Activated CD8-positive, alpha-beta memory T cell treated with anti-CD3 and anti-CD28 coated beads for 4 hours (primary cell): ENCODE data around the gene HIF1A.
A peak's percentile ranks its signal among the peaks of the same experiment; 100 is the strongest.
"Not testable (repeated sequence)": the region's sequence is repeated elsewhere in the genome, so short reads cannot be mapped to it uniquely, and the experiment has no call there.

Experiments used
- DNase-seq, 2 donors: peaks; one replicate each; pipeline ENCODE4 v3.0.0-alpha.2; 2020; ENCODE audit warnings: low read depth in 2 of 2

Gene HIF1A

DNA sequence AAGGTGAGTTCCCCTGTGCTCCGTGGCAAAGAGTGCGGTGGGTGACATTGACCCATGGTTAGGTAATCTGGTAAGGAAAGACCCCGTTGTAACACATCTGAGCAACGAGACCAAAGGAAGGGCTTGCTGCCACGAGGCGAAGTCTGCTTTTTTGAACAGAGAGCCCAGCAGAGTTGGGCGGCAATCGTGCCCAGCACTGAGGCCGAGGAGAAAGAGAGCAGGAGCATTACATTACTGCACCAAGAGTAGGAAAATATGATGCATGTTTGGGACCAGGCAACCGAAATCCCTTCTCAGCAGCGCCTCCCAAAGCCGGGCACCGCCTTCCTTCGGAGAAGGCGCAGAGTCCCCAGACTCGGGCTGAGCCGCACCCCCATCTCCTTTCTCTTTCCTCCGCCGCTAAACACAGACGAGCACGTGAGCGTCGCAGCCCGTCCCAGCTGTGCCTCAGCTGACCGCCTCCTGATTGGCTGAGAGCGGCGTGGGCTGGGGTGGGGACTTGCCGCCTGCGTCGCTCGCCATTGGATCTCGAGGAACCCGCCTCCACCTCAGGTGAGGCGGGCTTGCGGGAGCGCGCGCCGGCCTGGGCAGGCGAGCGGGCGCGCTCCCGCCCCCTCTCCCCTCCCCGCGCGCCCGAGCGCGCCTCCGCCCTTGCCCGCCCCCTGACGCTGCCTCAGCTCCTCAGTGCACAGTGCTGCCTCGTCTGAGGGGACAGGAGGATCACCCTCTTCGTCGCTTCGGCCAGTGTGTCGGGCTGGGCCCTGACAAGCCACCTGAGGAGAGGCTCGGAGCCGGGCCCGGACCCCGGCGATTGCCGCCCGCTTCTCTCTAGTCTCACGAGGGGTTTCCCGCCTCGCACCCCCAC lies at the start of gene HIF1A:
TSS of gene HIF1A (plus strand) at position 684 of the 865 bp plus-strand sequence. CDS start 292 bp downstream, outside the sequence.
- peak; percentile 89 to 95 for DNase-seq

- DNase-seq: no peak
Observed at GRCh38 chr14:61646366-61647116, 48.8 kb upstream of the HIF1A start.

- DNase-seq: no peak
Observed at GRCh38 chr14:61647704-61648103, 47.6 kb upstream of the HIF1A start.

GRCh38 chr14:61648377-61648776 lies 46.9 kb upstream of the HIF1A start:
- DNase-seq: no peak

DNA sequence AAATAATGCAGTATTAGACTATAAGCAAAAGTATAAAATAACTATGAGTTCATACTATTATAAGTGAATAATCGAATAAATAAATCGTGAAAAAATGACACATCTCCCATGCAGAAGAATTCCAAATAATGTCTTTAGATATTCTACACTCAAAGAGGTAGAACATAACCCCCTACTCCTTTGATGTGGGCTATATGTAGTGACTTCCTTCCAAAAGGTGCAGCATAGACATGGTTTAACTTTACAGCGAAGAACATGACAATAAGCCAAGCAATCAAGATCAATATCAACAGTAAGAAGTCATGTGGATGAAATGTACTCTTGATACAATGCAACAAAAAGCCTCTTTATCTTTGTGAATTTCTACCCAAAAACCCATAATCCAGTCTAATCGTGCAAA lies 46.0 kb upstream of the HIF1A start:
- no peak for DNase-seq

- no peak for DNase-seq
Observed at GRCh38 chr14:61651355-61651754, 44.0 kb upstream of the HIF1A start.

- DNase-seq: no peak
Observed at GRCh38 chr14:61652526-61653262, 42.6 kb upstream of the HIF1A start.

GRCh38 chr14:61653507-61653906 lies 41.8 kb upstream of the HIF1A start:
- DNase-seq: no peak

DNA sequence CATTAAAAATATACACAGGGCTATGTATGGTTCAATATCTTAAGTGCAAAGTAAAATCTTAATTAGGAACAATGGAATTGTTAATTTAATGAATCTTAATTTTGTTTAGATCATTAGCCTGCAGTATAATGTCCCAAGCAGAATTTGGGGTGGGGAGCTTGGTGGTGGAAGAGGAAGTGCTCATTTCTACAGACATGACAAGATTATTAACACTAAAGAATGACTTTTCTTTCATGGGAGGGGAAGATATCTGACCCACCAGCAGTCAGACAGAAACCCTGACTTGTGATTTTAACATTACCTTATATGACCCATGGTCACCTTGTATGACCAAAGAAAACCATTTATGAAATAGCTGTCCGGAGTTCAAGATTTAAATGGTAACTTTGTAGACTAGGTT lies 41.3 kb upstream of the HIF1A start:
- no peak for DNase-seq

GRCh38 chr14:61655777-61656176 lies 39.5 kb upstream of the HIF1A start:
- DNase-seq: no peak

DNA sequence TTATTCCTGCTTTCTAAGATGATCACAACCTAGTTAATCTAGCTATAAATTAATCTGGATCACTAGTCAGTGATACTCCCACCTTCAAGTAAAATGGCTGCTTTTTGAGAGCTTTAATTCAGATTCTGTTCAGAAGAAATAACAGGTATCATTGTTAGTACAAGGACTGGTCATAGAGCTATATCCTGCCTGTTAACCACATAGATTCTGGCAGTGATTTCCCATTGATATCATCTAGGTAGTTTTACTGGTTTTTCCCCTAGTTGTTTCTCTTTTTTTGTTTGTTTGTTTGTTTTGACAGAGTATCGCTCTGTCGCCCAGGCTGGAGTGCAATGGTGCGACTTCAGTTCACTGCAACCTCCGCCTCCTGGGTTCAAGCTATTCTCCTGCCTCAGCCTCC lies 39.0 kb upstream of the HIF1A start:
- DNase-seq: no peak

DNA sequence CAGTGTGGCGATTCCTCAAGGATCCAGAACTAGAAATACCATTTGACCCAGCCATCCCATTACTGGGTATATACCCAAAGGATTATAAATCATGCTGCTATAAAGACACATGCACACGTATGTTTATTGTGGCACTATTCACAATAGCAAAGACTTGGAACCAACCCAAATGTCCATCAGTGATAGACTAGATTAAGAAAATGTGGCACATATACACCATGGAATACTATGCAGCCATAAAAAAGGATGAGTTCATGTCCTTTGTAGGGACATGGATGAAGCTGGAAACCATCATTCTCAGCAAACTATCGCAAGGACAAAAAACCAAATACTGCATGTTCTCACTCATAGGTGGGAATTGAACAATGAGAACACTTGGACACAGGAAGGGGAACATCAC lies 37.2 kb upstream of the HIF1A start:
- DNase-seq: not testable (repeated sequence)

DNA sequence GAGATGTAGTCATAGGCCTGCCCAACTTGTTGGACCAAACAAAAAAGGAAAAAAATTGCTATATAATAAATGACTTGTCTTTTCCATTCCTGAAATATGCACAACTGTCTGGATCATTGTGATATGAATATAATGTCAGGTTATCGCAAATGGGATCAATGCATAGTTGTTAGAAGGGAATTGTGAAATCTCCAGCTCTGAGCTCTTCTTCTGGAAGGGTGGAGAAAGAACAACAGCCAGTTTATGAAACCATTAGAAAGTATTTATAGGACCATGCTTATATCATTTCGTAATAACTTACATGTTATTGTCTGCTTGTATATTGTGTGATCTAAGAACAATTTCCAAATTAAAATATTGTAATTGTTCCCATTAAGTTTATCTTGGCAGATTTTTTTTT lies 35.7 kb upstream of the HIF1A start:
- no peak for DNase-seq

DNA sequence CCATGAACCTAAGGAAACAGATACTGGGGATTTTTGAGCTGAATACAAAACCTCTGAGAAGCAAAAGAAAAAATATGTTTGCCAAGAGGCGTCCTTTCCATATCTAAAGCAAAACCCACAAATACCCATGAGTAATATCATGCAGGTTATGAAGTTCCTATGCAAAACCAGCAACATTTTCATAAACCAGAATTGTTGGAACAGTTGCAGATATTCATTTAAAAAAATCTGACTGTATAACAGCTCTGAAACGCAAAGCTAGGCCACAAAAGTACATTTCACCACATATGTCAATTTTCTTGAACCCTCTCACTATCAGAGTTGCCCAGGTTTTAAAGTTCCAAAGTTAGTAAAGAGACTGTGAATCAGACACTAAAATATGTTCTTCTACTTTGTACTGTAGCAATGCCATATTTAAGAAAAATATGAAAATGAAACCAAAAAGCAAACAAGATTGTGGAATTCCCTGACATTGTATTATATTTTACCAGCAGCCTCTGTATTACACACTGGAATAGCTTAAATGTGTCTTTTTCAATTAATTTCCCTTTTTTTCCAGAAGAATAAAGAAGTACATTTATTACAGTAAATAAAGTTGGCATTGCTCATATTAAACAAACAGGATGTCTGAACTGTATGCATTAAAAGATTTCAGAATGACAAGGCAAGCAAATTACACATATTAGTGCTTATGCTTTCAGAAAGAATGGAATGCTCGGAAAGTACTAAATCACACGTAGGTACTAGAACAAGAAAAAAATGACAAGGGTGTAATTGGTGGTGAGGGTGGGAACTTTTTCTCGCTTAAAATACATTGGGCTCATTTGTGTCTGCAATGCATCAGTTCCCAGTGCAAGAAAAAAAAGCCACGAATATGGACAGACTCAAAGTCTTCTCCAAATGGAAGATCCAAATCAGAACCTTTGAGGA lies 33.6 kb upstream of the HIF1A start:
- DNase-seq: no peak

DNA sequence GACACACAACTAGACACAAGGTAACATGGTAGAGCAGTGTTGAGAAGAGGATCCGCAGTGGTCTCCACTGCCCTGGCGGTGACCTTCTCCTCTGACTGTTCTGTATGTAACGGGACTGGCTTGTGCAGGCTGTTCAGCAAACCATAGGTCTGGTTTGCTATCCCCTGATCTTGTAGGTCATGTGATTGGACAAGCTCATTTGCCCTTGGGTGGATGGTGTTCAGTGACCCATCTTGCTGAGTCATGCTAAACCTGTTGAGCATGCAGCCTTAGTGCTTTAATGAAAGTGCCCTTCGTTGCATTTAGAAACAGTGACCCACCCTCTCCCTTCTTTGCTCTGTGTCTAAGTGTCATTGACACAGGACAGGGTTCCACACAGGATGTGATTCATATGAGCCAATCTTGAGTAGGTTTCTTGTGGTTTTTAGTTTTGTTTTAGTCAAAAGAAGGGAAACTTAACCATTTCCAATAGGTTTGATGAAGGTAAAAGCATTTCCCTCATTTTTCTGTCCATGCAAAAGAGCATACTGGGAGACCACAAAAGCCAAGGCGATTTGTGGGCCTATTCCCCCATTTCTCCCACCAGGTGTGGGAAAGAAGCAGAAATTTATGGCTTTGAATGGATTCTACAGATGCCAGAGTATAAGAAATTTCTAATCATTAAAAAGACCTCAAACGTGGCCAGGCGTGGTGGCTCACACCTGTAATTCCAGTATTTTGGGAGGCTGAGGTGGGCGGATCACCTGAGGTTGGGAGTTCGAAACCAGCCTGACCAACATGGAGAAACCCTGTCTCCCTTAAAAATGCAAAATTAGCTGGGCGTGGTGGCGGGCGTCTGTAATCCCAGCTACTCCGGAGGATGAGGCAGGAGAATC lies 32.6 kb upstream of the HIF1A start:
- peak; percentile 32 to 51 for DNase-seq

DNA sequence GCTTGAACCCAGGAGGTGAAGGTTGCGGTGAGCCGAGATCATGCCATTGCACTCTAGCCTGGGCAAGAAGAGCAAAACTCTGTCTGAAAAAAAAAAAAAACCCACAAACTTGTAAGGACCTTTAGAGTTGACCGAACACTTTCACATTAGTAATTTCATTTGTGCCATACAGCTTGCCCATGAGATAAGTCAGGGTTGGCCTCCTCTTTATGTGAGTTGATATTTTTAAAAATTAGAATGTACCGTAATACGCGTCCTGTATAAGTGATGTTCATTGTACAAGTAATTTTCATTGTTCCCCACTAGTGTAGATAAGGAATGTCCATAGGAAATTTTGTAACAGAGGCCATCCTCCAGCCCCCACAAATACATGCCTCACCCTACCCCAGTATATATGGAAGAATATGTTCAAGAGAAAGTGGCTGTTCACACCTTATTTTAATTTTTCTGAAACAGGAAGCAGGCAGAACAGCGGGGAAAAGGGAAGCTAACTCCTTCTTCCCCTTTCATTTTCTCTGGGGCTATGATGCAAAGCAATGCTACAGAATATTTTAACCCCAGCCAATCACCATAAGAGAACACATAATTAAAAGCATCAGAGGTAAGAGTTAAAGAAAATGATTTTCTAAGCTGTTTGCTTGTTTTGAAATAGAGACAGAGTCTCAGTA lies 31.9 kb upstream of the HIF1A start:
- DNase-seq: no peak

DNA sequence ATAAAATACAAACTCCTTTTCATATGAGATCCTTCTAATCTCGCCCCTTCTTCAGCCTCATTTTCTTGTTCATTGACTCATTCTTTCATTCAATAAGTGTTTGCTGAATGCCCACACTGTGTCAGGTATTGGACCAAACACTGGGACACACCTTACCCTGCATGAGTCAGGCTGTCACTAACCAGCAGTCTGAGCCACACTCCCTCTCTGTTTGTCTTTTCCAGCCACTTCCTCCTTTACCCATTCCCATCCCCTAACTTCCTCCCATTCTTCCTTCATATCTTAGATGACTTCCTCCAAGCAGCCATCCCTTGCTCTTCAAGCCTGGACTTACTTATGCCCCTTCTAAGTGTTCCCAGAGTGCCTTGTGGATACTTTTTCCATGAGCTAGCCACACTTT lies 27.0 kb upstream of the HIF1A start:
- DNase-seq: no peak

GRCh38 chr14:61670576-61670975 lies 24.7 kb upstream of the HIF1A start:
- DNase-seq: no peak

GRCh38 chr14:61671082-61671481 lies 24.2 kb upstream of the HIF1A start:
- DNase-seq: peak in 1 of 2 donors; percentile 25

- no peak for DNase-seq
Observed at GRCh38 chr14:61672796-61673195, 22.5 kb upstream of the HIF1A start.
